Activated T-cell treated with anti-CD3 and anti-CD28 coated beads for 48 hours (primary cell): ENCODE measurements around the gene HNRNPUL1.
"Not testable (repeated sequence)": the region's sequence is repeated elsewhere in the genome, so short reads cannot be mapped to it uniquely, and the experiment has no call there.

Source experiments
- DNase-seq: peaks from one replicate; pipeline ENCODE4 v3.0.0-alpha.2; 2020; ENCODE audit warnings: low read depth

HNRNPUL1 gene

GRCh38 chr19:41278478-41278877 is 14.3 kb downstream of the HNRNPUL1 start:
- DNase-seq: no peak

GRCh38 chr19:41288673-41289530 is 24.7 kb downstream of the HNRNPUL1 start:
- DNase-seq: no peak

DNA sequence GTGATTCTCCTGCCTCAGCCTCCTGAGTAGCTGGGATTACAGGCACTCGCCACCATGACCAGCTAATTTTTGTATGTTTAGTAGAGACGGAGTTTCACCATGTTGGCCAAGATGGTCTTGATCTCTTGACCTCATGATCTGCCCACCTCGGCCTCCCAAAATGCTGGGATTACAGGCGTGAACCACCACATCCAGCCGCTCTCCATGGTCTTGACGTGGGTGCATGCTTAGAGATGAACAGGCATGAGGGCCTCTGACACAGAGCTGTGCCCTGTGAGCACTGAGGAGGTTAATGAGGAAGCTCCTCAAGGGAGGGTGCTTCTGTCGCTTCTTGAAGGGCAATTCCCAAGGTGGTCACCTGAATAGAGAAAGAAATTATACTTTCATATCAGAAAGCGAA is 25.6 kb downstream of the HNRNPUL1 start:
- not testable (repeated sequence) for DNase-seq

- DNase-seq: no peak
Measured at GRCh38 chr19:41294393-41294792, 30.2 kb downstream of the HNRNPUL1 start.

GRCh38 chr19:41295499-41295898 is 31.3 kb downstream of the HNRNPUL1 start:
- DNase-seq: no peak

GRCh38 chr19:41296433-41296871 is 32.3 kb downstream of the HNRNPUL1 start:
- DNase-seq: no peak

DNA sequence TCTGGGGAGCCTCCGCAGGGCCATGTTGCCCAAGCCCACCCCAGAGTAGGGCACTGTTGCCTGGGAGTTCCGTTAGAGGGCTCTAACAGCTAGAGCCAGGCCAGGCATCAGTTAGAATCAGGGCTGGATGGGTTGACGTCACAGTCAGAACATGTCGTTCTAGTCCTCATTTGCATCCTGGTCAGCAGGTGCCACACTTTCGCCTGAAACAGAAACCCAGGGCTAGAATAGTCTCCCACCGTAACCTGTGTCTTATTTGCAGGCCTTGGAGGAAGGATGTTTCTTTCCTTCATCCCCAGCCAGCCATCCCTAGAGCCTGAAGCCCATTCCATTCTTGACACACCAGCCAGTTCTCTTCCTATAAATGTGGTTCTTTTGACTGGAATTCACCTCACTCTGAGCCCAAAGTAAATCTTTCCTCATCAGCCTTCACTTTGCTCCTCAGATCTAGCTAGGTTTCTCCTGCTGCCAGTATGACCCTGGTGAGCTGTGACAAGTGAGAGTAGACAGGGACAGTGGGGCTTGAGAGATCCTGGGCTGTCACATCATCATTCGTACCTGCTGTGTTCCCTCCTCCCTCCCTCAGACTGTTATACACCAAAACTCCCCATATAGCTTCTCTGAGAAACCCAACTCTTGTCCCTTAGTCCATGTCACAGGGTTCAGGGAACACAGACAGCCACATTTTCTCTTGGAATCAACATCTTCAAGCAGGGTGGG is 33.6 kb downstream of the HNRNPUL1 start:
- no peak for DNase-seq

DNA sequence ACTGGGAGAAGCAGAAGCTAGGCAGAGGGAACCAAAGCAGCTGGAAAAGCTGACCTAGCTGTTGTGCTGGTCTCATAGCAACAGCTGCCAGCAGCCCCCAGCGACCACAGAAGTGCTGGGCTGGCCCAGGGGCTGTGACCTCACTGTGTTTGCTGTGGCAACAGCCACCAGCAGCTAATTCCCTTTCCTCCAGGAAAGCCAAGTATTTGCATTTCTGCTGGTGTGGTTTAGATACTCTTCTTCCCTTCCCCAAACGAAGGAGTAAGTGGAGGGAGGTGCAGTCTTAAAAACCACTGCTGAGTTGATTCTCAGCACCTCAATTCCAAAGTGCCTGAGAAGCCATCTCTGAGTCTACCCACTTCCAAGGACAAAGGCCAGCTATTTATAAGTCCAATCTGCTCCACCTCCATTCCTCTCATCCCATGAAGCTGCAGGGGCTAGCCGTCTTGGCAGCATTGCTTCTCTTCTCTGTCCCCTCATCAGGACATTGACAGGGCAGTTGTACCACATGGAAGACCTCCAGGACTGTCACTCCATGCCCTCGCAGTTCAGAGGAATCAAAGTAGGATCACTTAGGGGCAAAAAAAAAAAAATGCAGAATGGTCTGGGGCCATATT is 34.3 kb downstream of the HNRNPUL1 start:
- DNase-seq: no peak

DNA sequence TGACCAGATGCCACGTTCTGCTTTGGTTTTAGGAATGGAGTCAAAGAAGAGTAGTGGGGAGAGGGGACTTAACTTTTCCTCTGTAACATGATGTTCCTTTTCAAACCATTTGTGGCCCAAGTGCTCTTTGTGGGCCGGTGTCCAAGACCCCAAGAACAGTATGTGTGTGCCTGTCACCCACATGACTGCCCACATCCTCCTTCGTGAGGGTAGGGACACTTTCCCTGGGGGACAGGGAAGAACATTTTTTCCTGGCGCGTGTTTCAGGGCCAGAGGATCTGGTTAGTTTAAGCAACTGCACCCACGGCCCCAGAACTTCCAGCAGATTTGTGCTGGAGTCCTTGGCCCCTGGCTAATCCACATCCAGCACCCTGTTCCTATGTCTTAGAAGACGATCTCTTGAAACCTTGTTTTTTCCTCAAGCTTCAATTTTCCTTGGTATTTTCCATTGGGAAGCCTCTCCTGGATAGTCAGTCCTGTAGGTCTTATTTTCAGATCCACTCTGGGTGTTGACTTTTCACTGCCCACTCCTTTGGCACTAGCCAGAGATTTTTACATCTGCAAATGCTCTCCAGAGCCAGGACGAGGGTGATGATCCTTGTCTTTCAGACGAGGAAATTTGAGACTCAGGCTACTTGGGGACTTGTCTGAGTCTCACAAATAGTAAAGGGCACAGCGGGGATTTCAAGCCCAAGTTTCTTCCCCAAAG is 35.0 kb downstream of the HNRNPUL1 start:
- DNase-seq: no peak

DNA sequence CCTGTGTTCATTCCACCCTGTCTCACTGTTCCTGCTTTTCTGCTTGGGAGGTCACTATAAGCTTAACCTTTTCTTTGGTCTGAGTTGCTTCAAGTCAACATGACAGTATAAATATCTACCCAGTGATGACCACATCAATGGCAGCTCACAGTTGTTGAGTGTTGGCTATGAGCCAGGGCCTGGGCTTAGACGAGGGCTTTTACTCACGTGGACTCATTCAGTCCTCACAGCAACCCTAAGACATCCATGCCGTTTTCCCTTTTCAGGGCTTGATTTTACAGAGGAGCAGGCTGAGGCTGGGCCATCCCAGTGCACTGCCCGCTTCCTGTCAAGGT is 35.5 kb downstream of the HNRNPUL1 start:
- no peak for DNase-seq

- DNase-seq: no peak
Measured at GRCh38 chr19:41300555-41300954, 36.4 kb downstream of the HNRNPUL1 start.

DNA sequence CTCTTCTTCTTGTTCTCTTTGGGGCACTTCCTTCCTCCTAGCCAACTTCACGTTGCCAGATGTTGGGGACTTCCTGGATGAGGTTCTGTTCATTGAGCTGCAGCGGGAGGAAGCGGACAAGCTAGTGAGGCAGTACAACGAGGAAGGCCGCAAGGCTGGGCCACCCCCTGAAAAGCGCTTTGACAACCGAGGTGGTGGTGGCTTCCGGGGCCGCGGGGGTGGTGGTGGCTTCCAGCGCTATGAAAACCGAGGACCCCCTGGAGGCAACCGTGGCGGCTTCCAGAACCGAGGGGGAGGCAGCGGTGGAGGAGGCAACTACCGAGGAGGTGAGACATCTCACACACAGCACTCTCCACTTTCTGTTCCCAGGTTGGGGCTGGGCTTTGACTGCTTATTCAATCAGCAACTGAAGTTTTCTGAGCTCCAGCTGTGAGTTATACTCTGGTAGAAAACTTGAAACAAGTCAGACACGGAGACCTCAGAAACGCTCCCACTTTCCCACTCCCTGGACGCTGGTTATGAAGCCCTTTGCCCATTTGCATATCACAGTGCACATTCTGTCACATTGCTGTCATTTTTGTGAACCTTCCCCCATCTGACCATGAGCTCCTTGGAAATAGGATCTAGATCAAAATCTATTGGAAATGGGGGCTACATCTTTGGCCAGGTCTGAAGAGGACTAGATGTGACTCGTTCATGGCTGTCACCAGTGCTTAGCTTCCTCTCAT is 38.6 kb downstream of the HNRNPUL1 start:
- peak; percentile 64 for DNase-seq

DNA sequence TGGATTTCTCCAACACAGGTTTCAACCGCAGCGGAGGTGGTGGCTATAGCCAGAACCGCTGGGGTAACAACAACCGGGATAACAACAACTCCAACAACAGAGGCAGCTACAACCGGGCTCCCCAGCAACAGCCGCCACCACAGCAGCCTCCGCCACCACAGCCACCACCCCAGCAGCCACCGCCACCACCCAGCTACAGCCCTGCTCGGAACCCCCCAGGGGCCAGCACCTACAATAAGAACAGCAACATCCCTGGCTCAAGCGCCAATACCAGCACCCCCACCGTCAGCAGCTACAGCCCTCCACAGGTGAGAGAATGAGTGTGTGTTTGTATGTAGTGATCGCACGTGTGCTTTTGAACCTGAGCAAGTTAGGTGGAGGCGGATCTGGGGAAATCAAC is 39.8 kb downstream of the HNRNPUL1 start:
- DNase-seq: no peak

DNA sequence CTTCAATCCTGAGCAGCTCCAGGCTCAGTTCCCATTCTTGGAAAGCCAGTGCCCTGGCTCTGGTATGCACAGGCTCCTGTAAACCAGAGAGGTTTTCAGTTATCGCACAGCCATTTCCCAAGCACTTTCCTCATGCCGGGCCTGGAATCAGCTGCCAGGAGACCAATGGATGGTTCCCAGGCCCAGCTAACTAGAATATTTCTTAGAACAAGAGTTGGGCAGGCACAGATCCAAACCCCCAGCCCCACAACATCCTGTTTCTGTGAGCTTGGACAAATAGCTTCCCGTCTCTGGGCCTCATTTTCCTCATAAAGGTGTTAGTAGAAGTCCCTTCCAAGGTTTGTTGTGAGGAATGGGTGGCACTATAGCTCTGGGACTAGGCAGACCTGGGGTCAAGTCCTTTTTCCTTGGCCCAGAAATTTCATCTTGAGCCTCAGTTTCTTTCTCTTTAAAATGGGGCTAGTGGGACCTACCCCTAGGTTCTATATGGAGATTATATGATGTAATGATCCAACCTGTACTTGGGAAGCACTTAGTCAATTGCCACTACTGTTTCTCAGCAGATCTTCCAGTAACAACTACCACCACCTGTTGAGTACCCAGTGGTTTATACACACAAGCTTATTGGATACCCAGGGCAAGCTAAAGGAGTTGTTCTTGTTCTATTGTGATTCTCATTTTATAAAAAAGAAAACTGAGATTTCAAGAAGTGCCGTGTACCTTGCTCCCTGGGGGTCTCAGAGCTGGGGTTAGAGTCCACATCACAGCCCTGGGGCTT is 40.7 kb downstream of the HNRNPUL1 start:
- DNase-seq: no peak

DNA sequence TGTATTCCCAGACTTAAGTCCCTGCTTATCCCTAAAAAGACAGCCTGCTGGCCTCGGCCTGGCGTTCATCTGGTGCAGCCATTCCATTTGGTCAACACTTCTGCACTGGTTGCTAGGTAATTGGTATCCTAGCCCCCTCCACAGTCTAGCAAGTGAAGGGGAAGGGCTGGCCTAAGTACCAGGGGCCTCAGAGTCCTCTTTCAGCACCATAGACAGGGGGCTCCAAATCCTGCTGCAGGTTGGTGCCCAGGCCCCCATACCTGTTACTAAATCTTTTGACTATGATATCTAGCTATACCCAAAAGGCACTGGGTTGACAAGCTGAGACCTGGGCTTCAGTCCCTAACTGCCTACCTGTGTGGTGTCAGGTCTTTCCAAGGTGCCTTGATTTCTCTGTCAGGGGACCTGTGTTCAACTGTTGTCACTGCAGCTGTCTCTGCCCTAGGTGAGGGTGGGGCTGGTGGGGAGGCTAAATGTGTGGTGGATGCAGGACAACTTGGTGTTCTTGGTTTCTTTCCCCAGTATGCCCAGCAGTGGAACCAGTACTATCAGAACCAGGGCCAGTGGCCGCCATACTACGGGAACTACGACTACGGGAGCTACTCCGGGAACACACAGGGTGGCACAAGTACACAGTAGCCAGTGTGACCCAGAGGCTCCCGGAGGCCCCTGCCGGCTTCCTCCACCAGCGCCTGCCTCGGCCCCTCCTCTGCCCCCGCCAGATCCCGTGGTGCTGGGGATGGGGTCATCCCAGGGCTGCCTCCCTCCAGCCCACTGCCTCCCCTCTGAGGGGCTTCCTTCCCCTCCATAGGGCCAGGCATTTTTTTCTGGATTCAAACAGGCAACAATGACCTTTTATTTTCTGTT is 42.0 kb downstream of the HNRNPUL1 start:
- no peak for DNase-seq

GRCh38 chr19:41307090-41307875 is 43.1 kb downstream of the HNRNPUL1 start:
- no peak for DNase-seq

DNA sequence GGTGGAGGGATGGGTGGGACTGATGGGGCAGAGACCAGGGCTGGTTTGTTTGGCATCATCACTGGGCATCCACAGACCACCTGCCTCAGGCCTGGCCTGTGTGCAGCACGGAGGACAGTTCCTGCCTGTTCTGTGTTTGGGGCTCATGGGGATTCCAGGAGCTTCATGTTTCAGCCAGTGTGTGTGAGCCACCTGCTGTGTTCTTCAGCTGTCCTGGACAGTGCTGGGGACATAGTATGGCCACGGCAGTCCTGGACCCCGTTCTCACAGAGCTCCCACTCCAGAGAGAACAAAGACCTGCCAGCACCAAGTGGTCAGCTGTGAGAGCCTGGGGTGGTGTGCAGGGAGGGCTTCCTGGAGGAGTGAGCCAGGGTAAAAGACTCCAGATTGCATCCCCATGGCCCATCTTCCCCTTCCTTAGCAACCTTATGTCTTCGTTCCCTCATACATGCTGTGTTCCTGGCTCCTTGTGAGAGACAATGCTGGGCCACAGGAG is 43.8 kb downstream of the HNRNPUL1 start:
- no peak for DNase-seq

DNA sequence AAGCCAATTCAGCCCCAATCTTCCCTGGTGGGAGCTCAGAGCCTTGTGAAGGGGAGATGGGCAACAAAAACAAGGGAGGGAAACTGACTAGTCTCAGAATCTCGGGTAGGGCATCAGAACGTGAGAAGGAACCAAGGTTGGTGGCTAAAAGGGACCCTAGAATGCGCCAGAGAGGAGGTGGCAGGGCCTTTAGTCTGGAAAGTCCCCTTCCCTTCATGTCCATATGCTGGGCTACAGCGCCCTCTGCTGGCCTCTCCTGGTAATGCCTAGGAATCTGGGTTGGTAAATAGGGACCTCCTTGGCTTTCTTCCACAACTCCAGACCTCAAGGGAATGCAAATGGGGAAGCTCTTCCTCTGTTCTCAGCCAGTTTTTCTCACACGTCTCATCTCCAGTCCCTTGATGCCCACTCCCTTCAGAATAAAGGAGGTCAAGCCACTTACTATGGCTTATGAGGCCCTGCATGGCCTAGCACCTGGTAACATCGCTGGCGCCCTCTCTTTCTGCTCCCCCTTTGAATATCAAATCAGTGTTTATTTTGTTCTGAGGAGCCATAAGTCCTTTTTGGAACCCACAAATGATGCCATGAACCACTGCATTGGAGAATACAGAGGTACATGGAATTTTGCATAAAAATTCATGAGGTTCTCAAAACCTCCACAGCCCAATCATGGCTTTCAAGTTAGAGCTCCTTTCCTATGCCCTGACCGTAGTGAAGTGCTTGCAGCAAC is 44.4 kb downstream of the HNRNPUL1 start:
- DNase-seq: peak; percentile 86
